ENCODE data around the gene RPL13. TPM values are rescaled to one million over a fixed set of nuclear protein-coding genes. Genes with fewer than 3 reads are reported as not detected.
A peak's percentile ranks its signal among the peaks of the same experiment; 100 is the strongest.

Gene RPL13
- total RNA-seq, 4 donors from 2014 or later = 1,597 to 3,276 (median 2,603) TPM

DNA sequence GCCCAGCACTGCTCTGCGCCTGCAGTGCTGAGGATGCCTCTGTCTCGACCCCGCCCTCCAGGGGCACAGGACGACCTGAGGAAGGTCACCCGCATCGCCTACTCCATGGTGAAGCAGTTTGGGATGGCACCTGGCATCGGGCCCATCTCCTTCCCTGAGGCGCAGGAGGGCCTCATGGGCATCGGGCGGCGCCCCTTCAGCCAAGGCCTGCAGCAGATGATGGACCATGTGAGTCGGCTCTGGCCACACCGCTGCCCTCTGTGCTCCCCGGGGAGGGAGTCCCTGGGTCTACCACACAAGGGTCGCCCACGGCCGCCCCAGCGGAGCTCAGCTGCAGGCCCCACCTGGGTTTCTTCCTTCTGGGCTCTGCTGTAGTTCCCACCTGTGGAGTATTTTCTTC lies 6.7 kb upstream of the RPL13 start:
- no peaks in the 10 kb centered on the region for H3K9me3 ChIP-seq
- H3K36me3 ChIP-seq = peaks cover 0 to 77% (median 0%) of the 10 kb centered on the region in 3 donors
- DNase-seq = no peak
- peaks cover 0 to 4% (median 0%) of the 10 kb centered on the region in 4 donors for H3K4me1 ChIP-seq
- TF ChIP-seq POLR2A (IDR thresholded peaks at IDR 0.05) = no peak
- TF ChIP-seq, protein P1, sequence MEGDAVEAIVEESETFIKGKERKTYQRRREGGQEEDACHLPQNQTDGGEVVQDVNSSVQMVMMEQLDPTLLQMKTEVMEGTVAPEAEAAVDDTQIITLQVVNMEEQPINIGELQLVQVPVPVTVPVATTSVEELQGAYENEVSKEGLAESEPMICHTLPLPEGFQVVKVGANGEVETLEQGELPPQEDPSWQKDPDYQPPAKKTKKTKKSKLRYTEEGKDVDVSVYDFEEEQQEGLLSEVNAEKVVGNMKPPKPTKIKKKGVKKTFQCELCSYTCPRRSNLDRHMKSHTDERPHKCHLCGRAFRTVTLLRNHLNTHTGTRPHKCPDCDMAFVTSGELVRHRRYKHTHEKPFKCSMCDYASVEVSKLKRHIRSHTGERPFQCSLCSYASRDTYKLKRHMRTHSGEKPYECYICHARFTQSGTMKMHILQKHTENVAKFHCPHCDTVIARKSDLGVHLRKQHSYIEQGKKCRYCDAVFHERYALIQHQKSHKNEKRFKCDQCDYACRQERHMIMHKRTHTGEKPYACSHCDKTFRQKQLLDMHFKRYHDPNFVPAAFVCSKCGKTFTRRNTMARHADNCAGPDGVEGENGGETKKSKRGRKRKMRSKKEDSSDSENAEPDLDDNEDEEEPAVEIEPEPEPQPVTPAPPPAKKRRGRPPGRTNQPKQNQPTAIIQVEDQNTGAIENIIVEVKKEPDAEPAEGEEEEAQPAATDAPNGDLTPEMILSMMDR (IDR thresholded peaks at IDR 0.05) = no peak
- no peaks in the 10 kb centered on the region for H3K27me3 ChIP-seq
- no peak overlapping the region for H3K4me3 ChIP-seq
- no peak overlapping the region for H3K27ac ChIP-seq

DNA sequence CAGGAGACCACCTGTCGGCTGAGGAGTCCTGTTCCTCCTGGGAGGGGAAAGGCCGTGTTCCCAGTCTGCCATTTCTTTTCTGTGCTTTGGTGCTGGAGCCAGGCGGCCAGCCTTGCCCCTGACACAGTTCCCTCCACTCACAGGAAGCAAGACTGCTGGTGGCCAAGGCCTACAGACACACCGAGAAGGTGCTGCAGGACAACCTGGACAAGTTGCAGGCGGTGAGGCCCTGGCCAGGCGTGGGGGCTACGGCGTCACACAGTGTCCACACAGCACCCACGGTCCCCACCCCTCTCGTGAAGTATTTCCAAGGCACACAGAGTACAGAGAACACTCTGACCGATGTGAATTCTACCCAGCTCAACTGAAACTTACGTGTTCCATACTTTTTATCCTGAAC lies 6.1 kb upstream of the RPL13 start:
- H3K27me3 ChIP-seq = no peaks in the 10 kb centered on the region
- TF ChIP-seq, protein P1 (IDR thresholded peaks at IDR 0.05) = no peak
- no peak for TF ChIP-seq POLR2A (IDR thresholded peaks at IDR 0.05)
- H3K4me3 ChIP-seq = no peak overlapping the region
- DNase-seq = no peak
- no peaks in the 10 kb centered on the region for H3K9me3 ChIP-seq
- peaks cover 0 to 71% (median 0%) of the 10 kb centered on the region in 3 donors for H3K36me3 ChIP-seq
- no peak overlapping the region for H3K27ac ChIP-seq
- H3K4me1 ChIP-seq = peaks cover 0 to 10% (median 0%) of the 10 kb centered on the region in 4 donors

DNA sequence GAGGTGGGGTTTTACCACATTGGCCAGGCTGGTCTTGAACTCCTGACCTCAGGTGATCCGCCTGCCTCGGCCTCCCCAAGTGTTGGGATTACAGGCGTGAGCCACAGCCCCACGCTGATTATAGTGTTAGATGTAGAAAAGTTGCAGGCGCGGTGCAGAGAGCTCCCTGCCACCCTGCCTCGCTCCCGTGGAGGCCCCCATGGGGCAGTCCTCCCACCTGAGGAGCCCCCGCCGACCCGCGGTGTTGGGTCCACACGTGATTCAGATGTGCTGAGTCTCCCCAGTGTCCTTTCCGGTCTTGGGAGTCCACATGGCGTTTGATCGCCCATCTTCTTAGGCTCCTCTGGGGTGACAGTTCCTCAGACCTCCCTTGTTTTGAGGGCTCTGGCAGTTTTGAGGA lies 5.2 kb upstream of the RPL13 start:
- no peak for TF ChIP-seq POLR2A (IDR thresholded peaks at IDR 0.05)
- TF ChIP-seq, protein P1 (IDR thresholded peaks at IDR 0.05) = no peak
- H3K9me3 ChIP-seq = no peaks in the 10 kb centered on the region
- no peak overlapping the region for H3K4me3 ChIP-seq
- peaks cover 0 to 62% (median 0%) of the 10 kb centered on the region in 3 donors for H3K36me3 ChIP-seq
- no peak overlapping the region for H3K27ac ChIP-seq
- DNase-seq = no peak
- H3K4me1 ChIP-seq = peaks cover 0 to 15% (median 2%) of the 10 kb centered on the region in 4 donors
- no peaks in the 10 kb centered on the region for H3K27me3 ChIP-seq

DNA sequence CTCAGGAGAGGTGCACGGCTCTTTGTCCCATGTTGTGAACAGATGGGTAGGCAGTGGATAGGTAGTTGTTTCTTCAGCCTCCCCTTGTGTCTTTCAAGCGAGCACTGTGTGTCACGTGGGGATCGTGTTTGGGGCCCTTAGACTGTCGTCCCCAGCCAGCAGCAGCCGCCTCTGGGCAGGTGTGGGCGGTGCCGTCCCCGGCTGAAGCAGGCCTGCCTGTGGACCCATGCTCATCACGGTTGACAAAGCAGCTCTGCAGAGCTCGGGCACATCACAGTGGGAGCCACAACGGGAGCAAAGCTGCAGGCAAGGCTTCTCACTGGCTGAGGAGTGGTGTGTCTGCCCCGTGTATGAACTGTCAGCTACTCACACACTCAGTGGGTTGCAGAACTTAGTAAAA lies 4.7 kb upstream of the RPL13 start:
- DNase-seq = no peak
- TF ChIP-seq, protein P1 (IDR thresholded peaks at IDR 0.05) = no peak
- TF ChIP-seq POLR2A (IDR thresholded peaks at IDR 0.05) = no peak
- Histone ChIP-seq H3K27ac (no peak overlapping the region), H3K27me3 (no peaks in the 10 kb centered on the region), H3K4me3 (no peak overlapping the region), H3K9me3 (no peaks in the 10 kb centered on the region), H3K36me3 (peaks cover 0 to 57% (median 0%) of the 10 kb centered on the region in 3 donors), H3K4me1 (peaks cover 0 to 15% (median 2%) of the 10 kb centered on the region in 4 donors)

DNA sequence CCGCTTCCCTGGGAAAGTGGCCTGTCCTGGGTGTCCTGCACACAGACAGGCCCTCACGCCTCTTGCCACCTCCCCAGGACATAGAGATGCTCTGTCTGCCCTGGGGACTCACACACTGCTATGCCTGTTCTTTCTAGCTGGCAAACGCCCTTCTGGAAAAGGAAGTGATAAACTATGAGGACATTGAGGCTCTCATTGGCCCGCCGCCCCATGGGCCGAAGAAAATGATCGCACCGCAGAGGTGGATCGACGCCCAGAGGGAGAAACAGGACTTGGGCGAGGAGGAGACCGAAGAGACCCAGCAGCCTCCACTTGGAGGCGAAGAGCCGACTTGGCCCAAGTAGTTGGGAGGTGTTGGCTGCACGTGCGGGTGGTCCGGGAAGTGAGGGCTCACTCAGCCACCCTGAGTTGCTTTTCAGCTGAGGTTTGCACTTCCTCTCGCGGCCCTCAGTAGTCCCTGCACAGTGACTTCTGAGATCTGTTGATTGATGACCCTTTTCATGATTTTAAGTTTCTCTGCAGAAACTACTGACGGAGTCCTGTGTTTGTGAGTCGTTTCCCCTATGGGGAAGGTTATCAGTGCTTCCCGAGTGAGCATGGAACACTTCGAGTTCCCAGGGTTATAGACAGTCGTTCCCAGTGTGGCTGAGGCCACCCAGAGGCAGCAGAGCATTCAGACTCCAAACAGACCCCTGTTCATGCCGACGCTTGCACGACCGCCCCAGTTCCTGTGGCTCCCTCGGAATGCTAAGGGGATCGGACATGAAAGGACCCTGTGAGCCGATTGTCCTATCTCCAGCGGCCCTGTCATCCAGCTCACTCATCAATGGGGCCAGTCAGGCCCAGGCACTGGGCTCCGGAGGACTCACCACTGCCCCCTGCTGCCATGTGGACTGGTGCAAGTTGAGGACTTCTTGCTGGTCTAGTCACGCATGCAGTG lies 3.5 kb upstream of the RPL13 start:
- Histone ChIP-seq H3K4me1 (peaks cover 0 to 24% (median 11%) of the 10 kb centered on the region in 4 donors), H3K4me3 (no peak overlapping the region), H3K27ac (peak overlapping the region in 1 of 4 donors; percentile 16), H3K27me3 (no peaks in the 10 kb centered on the region), H3K9me3 (no peaks in the 10 kb centered on the region), H3K36me3 (peaks cover 0 to 51% (median 0%) of the 10 kb centered on the region in 3 donors)
- peak; percentile 80 to 92 (median 91) for DNase-seq
- TF ChIP-seq, protein P1 (IDR thresholded peaks at IDR 0.05) = peak; percentile 69 to 81 (median 78)
- no peak for TF ChIP-seq POLR2A (IDR thresholded peaks at IDR 0.05)

Measured in Peyer's patch (tissue), 4 donors.